Measurements from ENCODE around the gene LRP2BP.

- TF ChIP-seq POLR2A (IDR thresholded peaks at IDR 0.05; ENCODE audit: low read length) (no peak), GATA1 (IDR thresholded peaks at IDR 0.05; ENCODE audit: low read depth, low read length) (no peak)
These were observed 33.9 kb downstream of the LRP2BP start for GRCh38 chr4:185361872-185362271.

All from erythroblast (primary cell).